ENCODE measurements around the gene RAVER2.
"Not testable (repeated sequence)": the region's sequence is repeated elsewhere in the genome, so short reads cannot be mapped to it uniquely, and the experiment has no call there.

The RAVER2 gene

DNA sequence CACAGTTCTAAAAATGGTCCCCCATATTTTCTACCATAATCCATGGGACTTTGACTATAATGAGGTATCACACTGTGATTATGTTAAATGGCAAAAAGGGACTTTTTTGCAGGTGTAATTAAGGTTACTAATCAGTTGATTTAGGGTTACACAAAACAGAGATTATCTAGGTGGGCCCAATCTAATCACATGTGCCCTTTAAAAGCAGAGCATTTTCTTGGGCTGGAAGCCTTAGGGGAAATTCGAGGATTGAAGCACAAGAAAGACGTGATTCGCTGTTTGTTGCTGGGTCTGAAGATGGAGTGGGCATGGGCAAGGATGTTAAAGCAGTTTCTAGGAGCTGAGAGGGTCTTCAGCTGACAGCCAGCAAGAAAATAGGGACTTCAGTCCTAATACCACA lies 13.4 kb downstream of the RAVER2 start:
- H3K4me1 Mint-ChIP-seq = no peaks in the 10 kb centered on the region
- DNase-seq (no peak), ATAC-seq (no peak)
- H3K36me3 Mint-ChIP-seq (ENCODE audit: low read depth) = no peaks in the 10 kb centered on the region
- no peaks in the 10 kb centered on the region for H3K9me3 Mint-ChIP-seq
- no peak overlapping the region for H3K27ac Mint-ChIP-seq
- H3K4me3 Mint-ChIP-seq = no peak overlapping the region
- H3K27me3 Mint-ChIP-seq = no peaks in the 10 kb centered on the region

DNA sequence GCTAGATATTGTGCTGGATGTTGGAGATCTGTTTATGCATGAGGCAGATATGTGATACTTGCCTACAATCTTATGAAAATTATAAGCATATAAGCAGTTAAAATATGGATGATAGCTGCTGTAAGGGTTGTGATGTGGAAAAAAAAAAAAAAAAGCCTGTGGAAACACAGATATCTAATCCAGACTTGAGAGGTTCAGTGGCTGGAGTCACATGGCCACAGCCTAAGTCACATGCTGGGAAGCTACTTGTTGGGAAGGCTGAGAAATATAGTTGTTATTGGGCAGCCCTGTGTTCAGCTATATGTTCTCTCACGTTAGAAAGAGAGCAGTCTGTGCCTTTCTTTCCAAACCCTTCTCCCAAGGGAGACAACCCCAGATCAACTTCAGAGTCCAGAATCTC lies 15.1 kb downstream of the RAVER2 start:
- H3K4me1 Mint-ChIP-seq = no peaks in the 10 kb centered on the region
- DNase-seq = no peak
- no peaks in the 10 kb centered on the region for H3K36me3 Mint-ChIP-seq (ENCODE audit: low read depth)
- H3K27ac Mint-ChIP-seq = no peak overlapping the region
- no peak overlapping the region for H3K4me3 Mint-ChIP-seq
- ATAC-seq = no peak
- H3K27me3 Mint-ChIP-seq = no peaks in the 10 kb centered on the region
- H3K9me3 Mint-ChIP-seq = no peaks in the 10 kb centered on the region

DNA sequence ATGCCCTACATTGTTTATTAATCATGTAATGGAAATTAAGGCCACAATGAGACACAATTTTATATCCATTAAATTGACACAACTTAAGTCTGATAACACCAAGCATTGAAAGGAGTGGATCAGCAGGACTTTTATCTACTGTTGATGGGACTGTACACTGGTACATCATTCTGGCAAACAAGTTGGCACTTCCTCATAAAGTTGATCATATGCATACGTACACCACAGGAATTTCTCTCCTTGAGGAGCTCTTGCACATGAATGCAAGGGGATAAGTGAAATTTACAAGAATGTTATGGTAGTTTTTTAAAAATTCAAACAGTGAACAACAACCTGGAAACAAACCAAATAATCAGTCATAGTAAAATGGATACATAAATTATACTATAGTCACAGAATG lies 20.1 kb downstream of the RAVER2 start:
- no peak overlapping the region for H3K4me3 Mint-ChIP-seq
- no peak for DNase-seq
- H3K36me3 Mint-ChIP-seq (ENCODE audit: low read depth) = no peaks in the 10 kb centered on the region
- no peak for ATAC-seq
- no peak overlapping the region for H3K27ac Mint-ChIP-seq
- H3K4me1 Mint-ChIP-seq = no peaks in the 10 kb centered on the region
- H3K27me3 Mint-ChIP-seq = no peaks in the 10 kb centered on the region
- H3K9me3 Mint-ChIP-seq = no peaks in the 10 kb centered on the region

DNA sequence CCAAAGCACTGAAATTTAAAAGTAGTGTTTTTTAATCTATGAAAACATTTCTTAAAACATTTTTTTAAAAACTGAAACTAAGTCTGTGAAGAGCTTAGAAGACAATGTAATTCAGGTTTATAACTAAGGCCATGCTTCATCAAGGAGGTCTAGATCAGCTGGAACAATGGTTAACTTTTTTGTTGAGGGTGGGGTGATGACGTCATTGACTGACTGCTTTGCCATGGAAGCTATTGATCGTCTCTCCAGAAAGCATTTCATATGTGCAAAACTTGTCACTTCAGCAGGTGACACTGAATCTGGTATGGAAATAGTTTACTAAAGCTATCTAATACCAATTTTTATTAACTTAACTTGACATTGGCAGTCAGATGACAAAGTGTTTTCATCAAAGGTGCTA lies 21.0 kb downstream of the RAVER2 start:
- Mint-ChIP-seq H3K27ac (no peak overlapping the region), H3K4me3 (no peak overlapping the region), H3K4me1 (peaks cover 3% of the 10 kb centered on the region), H3K36me3 (ENCODE audit: low read depth) (no peaks in the 10 kb centered on the region), H3K27me3 (no peaks in the 10 kb centered on the region), H3K9me3 (peaks cover 7% of the 10 kb centered on the region)
- ATAC-seq (no peak), DNase-seq (no peak)

DNA sequence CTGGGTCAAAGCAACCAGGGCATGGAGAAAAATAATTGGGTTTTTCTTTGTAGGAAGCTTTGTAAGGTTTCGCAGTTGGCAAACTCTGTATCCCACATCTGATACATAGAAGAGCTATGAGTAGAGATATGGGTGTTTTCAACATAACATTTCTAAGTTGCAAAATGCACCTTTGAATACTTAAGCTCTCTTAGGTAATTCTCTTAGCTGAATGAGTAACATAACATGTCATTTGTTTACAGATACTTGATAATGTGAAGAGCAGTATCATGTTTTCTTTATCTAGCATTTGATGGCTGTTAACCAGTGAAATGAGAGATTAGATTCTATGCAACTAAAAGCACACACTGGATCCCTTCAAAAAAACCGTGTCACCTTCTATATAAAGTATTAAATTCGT lies 21.6 kb downstream of the RAVER2 start:
- H3K27me3 Mint-ChIP-seq = no peaks in the 10 kb centered on the region
- DNase-seq (no peak), ATAC-seq (no peak)
- peaks cover 7% of the 10 kb centered on the region for H3K9me3 Mint-ChIP-seq
- H3K4me1 Mint-ChIP-seq = peaks cover 3% of the 10 kb centered on the region
- H3K4me3 Mint-ChIP-seq = no peak overlapping the region
- H3K27ac Mint-ChIP-seq = no peak overlapping the region
- H3K36me3 Mint-ChIP-seq (ENCODE audit: low read depth) = no peaks in the 10 kb centered on the region

DNA sequence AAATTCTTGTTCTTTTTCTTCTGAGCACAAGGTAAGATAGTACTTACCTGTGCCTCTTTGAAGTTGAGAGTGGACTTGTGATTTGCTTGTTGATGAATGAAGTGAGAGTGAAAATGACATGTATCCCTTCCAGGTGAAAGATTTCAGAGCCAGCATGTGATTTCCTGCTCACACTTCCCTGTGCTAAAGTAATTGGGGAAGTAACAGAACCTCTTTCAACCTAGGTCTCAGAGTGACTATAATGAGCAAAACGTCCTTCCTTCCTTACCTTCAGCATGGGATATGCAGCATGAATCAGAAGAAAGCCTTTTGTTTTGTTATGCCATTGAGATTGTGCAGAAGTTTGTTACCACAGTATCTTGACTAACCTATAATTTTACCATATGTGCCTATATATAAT lies 24.6 kb downstream of the RAVER2 start:
- no peaks in the 10 kb centered on the region for H3K36me3 Mint-ChIP-seq (ENCODE audit: low read depth)
- H3K4me1 Mint-ChIP-seq = peaks cover 3% of the 10 kb centered on the region
- ATAC-seq (no peak), DNase-seq (no peak)
- H3K9me3 Mint-ChIP-seq = peaks cover 7% of the 10 kb centered on the region
- H3K27ac Mint-ChIP-seq = no peak overlapping the region
- H3K4me3 Mint-ChIP-seq = no peak overlapping the region
- H3K27me3 Mint-ChIP-seq = no peaks in the 10 kb centered on the region

DNA sequence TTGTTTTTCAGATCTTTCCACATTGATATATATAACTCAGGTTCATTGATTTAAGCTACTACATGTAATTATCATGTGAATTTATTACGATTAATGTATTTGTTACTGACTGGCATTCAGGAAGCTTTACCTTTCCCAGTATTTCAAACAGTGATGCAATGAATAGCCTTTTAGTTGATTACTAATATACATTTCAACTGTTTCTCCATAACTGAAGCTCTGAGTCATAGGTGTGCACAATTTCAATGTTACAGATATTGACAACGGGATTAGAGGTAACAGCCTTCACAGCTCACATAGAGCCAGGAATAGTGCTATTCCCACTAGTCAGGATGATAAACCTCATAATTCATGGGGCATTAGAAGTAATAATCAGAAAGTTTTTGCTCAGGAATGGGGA lies 25.1 kb downstream of the RAVER2 start:
- no peak for DNase-seq
- H3K4me3 Mint-ChIP-seq = no peak overlapping the region
- no peak overlapping the region for H3K27ac Mint-ChIP-seq
- H3K27me3 Mint-ChIP-seq = no peaks in the 10 kb centered on the region
- H3K9me3 Mint-ChIP-seq = peaks cover 7% of the 10 kb centered on the region
- no peaks in the 10 kb centered on the region for H3K36me3 Mint-ChIP-seq (ENCODE audit: low read depth)
- H3K4me1 Mint-ChIP-seq = peaks cover 3% of the 10 kb centered on the region
- ATAC-seq = no peak

DNA sequence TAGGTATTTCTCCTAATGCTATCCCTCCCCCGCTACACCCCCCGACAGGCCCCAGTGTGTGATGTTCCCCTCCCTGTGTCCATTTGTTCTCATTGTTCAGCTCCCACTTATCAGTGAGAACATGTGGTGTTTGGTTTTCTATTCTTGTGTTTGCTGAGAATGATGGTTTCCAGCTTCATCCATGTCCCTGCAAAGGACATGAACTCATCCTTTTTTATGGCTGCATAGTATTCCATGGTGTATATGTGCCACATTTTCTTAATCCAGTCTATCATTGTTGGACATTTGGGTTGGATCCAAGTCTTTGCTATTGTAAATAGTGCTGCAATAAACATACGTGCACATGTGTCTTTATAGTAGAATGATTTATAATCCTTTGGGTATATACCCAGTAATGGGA lies 28.4 kb downstream of the RAVER2 start:
- H3K27me3 Mint-ChIP-seq; H3K36me3 Mint-ChIP-seq (ENCODE audit: low read depth); ATAC-seq; DNase-seq; H3K4me1 Mint-ChIP-seq; H3K4me3 Mint-ChIP-seq; H3K27ac Mint-ChIP-seq; H3K9me3 Mint-ChIP-seq: not testable (repeated sequence)

DNA sequence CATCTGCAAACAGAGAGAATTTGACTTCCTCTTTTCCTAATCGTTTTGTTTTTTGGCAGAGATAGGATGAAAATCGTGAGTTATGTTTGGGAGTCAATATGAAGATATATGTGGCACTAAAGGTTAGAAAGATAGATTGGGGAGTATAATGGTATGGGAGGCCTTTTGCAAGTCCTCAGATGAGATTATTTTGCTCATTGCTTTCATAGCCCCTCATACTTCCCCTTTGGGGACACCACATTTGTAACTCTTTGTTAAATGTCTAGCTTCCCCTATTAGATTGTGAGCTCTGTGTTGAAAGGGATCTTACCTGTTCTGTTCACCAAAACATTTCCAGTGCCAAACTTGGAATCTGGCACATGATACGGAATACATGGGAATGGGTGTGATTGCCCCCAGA lies 30.2 kb downstream of the RAVER2 start:
- no peak overlapping the region for H3K4me3 Mint-ChIP-seq
- H3K9me3 Mint-ChIP-seq = peaks cover 7% of the 10 kb centered on the region
- H3K27ac Mint-ChIP-seq = no peak overlapping the region
- no peaks in the 10 kb centered on the region for H3K27me3 Mint-ChIP-seq
- DNase-seq (no peak), ATAC-seq (no peak)
- H3K4me1 Mint-ChIP-seq = peaks cover 3% of the 10 kb centered on the region
- H3K36me3 Mint-ChIP-seq (ENCODE audit: low read depth) = no peaks in the 10 kb centered on the region

DNA sequence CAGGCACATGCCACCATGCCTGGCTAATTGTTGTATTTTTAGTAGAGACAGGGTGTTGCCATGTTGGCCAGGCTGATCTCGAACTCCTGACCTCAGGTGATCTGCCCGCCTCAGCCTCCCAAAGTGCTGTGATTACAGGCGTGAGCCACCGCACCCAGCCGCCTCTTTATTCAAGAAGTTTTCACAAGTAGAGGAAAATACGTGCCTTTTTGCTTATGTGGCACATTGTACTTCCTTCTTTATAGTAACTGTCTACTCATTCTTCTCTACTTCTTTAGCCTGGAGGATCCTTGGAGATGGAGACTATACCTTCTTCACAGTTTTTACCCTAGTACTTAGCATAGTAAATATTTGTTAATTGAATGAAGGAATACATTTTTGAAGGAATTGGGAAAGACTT lies 37.2 kb downstream of the RAVER2 start:
- not testable (repeated sequence) for H3K4me3 Mint-ChIP-seq; H3K4me1 Mint-ChIP-seq; H3K27ac Mint-ChIP-seq; H3K36me3 Mint-ChIP-seq (ENCODE audit: low read depth); DNase-seq; H3K9me3 Mint-ChIP-seq; H3K27me3 Mint-ChIP-seq; ATAC-seq

DNA sequence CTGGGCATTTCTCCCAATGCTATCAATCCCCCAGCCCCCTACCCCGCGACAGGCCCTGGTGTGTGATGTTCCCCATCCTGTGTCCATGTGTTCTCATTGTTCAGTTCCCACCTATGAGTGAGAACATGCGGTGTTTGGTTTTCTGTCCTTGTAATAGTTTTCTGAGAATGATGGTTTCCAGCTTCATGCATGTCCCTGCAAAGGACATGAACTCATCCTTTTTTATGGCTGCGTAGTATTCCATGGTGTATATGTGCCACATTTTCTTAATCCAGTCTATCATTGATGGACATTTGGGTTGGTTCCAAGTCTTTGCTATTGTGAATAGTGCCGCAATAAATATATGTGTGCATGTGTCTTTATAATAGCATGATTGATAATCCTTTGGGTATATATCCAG lies 38.0 kb downstream of the RAVER2 start:
- H3K27me3 Mint-ChIP-seq; H3K27ac Mint-ChIP-seq; ATAC-seq; DNase-seq; H3K4me3 Mint-ChIP-seq; H3K4me1 Mint-ChIP-seq; H3K9me3 Mint-ChIP-seq; H3K36me3 Mint-ChIP-seq (ENCODE audit: low read depth): not testable (repeated sequence)

DNA sequence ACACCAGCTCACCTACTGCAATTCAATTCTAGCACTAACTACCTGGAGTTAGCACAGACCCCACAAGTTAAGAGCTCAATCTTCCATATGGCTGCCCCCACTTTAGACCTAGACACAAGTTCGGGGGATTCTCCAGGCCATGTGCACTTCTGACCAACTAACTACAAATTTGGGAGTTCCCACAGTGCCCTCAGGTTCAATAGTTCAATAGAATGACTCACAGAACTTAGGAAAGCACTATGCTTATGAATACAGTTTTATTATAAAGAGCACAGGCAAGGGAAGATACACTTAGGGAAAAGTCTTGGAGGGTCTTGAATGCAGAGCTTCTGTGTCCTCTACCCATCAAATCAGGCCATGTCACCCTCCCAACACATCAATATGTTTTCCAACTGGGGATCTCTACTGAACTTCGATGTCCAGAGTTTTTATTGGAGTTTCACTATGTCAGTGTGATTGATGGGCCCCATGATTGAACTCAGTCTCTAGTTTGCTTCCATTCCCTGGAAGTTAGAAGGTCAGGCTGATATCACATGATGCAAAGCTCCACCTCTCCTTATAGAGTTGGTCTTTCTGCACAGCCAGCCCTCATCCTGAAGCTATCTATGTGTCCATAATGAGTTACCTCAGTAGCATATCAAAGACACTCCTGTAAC lies 46.1 kb downstream of the RAVER2 start:
- no peak for DNase-seq
- Mint-ChIP-seq H3K4me1 (no peaks in the 10 kb centered on the region), H3K9me3 (peaks cover 22% of the 10 kb centered on the region), H3K27ac (no peak overlapping the region), H3K27me3 (peaks cover 1% of the 10 kb centered on the region), H3K36me3 (ENCODE audit: low read depth) (peaks cover 9% of the 10 kb centered on the region), H3K4me3 (no peak overlapping the region)
- ATAC-seq = no peak

DNA sequence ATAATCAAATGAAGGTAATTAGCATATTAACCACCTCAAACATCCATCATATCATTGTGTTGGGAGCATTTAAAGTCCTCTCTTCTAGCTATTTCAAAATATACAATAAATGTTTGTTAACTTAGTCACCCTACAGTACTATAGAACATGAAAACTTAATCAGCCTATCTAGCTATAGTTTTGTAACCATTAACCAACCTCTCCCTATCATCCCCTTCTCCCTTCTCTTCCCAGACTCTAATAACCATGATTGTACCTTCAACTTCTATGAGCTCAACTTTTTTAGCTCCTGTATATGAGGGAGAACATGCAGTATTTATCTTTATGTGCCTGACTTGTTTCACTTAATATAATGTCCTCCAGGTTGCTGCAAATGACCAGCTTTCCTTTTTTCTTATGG lies 54.0 kb downstream of the RAVER2 start:
- ATAC-seq (no peak), DNase-seq (no peak)
- Mint-ChIP-seq H3K36me3 (ENCODE audit: low read depth) (no peaks in the 10 kb centered on the region), H3K27me3 (no peaks in the 10 kb centered on the region), H3K4me3 (no peak overlapping the region), H3K9me3 (peaks cover 4% of the 10 kb centered on the region), H3K27ac (no peak overlapping the region), H3K4me1 (no peaks in the 10 kb centered on the region)

DNA sequence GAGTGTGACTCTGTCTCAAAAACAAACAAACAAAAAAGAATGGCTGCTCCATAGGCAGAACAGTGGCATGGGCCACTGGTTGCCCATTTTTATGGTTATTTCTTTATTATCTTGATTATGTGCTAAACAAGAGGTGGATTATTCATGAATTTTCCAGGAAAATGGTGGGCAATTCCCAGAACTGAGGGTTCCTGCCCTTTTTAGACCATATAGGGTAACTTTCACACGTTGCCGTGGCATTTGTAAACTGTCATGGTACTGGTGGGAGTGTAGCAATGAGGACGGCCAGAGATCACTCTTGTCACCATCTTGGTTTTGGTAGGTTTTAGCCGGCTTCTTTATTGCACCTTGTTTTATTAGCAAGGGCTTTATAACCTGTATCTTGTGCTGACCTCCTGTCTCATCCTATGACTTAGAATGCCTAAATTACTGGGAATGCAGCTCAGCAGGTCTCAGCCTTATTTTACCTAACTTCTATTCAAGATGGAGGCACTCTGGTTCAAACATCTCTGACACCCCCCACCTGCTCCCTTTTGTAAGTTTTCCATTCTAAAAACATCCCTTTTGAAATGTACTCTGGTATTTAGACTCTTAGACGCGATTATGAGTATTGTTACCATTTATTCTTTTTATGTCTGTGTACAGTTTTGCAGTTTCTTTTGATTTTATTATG lies 57.1 kb downstream of the RAVER2 start:
- no peak for ATAC-seq
- no peaks in the 10 kb centered on the region for H3K27me3 Mint-ChIP-seq

DNA sequence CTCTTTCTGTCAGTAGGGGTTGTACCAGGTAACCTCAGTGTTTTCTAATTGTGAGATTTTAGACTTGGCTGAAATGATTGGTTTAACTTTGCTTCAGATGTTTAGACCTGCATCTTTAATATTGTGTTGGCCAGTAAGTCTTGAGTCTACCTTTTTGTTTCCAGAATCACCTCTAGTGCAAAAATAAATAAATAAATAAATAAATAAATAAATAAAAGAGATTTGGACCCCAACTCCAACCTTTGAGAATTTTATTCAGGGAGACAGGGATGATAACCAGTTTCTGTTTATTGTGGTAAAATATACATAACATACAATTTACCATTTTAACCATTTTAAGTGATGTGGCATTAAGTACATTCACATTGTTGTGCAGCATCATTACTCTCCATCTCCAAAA lies 64.4 kb downstream of the RAVER2 start:
- H3K9me3 Mint-ChIP-seq = no peaks in the 10 kb centered on the region
- no peaks in the 10 kb centered on the region for H3K4me1 Mint-ChIP-seq
- H3K36me3 Mint-ChIP-seq (ENCODE audit: low read depth) = no peaks in the 10 kb centered on the region
- H3K27ac Mint-ChIP-seq = no peak overlapping the region
- DNase-seq = no peak
- no peaks in the 10 kb centered on the region for H3K27me3 Mint-ChIP-seq
- no peak overlapping the region for H3K4me3 Mint-ChIP-seq
- no peak for ATAC-seq

More for the DNA sequence above, 57.1 kb downstream of the RAVER2 start:
- Mint-ChIP-seq H3K4me1 (no peaks in the 10 kb centered on the region), H3K4me3 (no peak overlapping the region), H3K27ac (no peak overlapping the region), H3K36me3 (ENCODE audit: low read depth) (no peaks in the 10 kb centered on the region), H3K9me3 (peaks cover 4% of the 10 kb centered on the region)
- DNase-seq = no peak

DNA sequence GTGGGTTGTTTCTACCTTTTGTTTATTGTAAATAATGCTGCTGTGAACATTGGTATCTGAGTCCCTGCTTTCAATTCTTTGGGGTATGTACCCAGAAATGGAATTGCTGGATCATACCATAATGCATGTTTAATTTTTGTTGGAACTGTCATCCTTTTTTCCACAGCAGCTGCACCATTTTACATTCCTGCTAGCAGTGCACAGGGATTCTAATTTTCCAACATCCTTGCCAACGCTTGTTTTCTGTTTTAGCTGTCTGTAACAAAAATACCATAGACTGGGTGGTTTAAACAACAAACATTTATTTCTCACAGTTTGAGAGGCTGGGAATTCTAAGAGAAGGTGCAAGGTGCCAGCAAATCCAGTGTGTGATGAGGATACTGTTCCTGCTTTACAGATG lies 65.1 kb downstream of the RAVER2 start:
- DNase-seq = no peak
- H3K36me3 Mint-ChIP-seq (ENCODE audit: low read depth) = no peaks in the 10 kb centered on the region
- no peaks in the 10 kb centered on the region for H3K27me3 Mint-ChIP-seq
- H3K27ac Mint-ChIP-seq = no peak overlapping the region
- H3K4me1 Mint-ChIP-seq = no peaks in the 10 kb centered on the region
- H3K4me3 Mint-ChIP-seq = no peak overlapping the region
- no peak for ATAC-seq
- H3K9me3 Mint-ChIP-seq = no peaks in the 10 kb centered on the region
